ENCODE data around the gene MYO18B.

GRCh38 chr22:25909614-25910387 is 167.8 kb downstream of the MYO18B start:
- TF ChIP-seq CTCF (conservative IDR thresholded peaks at IDR 0.05; ENCODE audit: low read depth, low read length): no peak
- no peak for TF ChIP-seq EZH2 (IDR thresholded peaks at IDR 0.05; ENCODE audit: low read length, unreplicated experiment)

All from PC-3 (cell line).